GM19238 (cell line): Measurements from ENCODE around the gene HRH1.
"Not testable (repeated sequence)": the region's sequence is repeated elsewhere in the genome, so short reads cannot be mapped to it uniquely, and the experiment has no call there.

Source experiments
- DNase-seq: peaks from one replicate; pipeline ENCODE4 v3.0.0; 2011; ENCODE audit warnings: low spot score; ENCODE audit not compliant: insufficient read length

HRH1 gene

GRCh38 chr3:11168881-11169805 is 14.8 kb downstream of the HRH1 start:
- DNase-seq: no peak

GRCh38 chr3:11170052-11170770 is 15.9 kb downstream of the HRH1 start:
- DNase-seq: no peak

- DNase-seq: no peak
Observed at GRCh38 chr3:11172096-11172690, 17.9 kb downstream of the HRH1 start.

DNA sequence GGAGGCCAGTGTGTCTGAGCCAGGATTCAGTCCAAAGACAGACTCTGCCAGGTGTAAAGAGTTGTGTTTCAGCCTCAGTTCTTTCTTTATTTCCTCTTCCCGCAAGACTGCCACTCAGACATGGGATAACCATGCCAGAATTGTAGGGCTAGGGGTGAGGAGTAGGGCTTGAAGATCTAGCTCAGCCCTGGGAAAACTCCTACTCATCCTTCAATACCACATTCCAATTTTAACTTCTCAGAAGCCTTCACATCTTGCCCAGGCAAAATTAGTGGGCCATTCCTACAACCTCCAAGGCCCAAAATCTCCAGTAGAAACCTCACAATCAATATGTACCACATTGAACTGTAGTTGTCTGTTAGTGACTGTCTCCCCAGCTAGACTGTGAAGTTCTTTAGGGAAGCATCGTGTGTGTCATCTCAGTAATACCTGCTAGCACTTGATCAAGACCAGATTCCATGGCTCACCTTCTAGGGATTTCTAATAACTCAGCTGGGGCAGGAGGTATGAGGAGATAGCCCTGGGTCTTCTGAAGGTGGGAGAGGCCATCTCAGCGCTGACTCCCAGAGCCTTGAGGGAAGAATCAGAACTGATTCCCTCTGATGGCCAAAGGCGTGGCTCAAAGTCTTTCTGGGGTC is 19.7 kb downstream of the HRH1 start:
- DNase-seq: no peak

DNA sequence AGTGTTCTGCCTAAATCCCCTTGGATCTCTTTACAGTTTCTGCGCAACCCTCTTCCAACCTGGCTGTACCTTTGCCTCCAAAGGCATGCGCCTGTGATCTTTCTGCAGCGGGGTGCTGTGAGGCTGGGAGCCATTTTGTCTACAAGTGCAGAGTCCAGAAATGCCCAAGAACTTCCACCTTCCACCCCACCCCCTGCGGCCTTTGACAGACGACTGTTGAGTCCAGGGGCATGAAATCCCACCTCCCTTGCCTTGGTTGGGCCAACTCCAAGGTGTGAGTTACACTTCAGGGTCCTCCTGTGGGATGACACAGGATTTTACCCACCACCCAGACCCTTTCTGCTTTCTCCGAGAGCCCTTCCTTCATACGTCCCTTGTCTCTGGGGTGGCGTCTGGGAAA is 24.1 kb downstream of the HRH1 start:
- no peak for DNase-seq

DNA sequence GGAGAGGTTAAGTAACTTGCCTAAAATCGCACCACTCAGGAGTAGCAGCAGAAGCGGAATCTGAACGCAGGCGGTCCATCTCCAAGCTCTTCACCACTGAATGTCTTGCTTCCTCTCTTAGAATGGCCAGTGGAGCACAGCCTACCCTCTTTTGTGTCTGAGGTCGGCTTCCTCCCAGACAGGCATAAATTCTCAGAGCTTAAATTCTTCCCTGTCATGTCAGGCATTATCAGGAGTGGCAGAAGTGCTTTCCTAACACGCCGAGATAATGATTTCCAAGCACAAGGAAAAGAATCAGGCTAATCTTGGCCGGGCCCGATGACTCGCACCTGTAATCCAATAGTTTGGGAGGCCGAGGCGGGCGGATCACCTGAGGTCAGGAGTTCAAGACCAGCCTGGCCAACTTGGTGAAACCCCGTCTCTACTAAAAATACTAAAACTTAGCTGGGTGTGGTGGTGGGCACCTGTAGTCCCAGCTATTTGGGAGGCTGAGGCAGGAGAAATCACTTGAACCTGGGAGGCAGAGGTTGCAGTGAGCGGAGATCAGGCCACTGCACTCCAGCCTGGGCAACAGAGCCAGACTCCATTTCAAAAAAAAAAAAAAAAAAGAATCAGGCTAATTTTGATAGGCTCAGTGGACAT is 30.2 kb downstream of the HRH1 start:
- not testable (repeated sequence) for DNase-seq

GRCh38 chr3:11185144-11185543 is 30.9 kb downstream of the HRH1 start:
- no peak for DNase-seq

DNA sequence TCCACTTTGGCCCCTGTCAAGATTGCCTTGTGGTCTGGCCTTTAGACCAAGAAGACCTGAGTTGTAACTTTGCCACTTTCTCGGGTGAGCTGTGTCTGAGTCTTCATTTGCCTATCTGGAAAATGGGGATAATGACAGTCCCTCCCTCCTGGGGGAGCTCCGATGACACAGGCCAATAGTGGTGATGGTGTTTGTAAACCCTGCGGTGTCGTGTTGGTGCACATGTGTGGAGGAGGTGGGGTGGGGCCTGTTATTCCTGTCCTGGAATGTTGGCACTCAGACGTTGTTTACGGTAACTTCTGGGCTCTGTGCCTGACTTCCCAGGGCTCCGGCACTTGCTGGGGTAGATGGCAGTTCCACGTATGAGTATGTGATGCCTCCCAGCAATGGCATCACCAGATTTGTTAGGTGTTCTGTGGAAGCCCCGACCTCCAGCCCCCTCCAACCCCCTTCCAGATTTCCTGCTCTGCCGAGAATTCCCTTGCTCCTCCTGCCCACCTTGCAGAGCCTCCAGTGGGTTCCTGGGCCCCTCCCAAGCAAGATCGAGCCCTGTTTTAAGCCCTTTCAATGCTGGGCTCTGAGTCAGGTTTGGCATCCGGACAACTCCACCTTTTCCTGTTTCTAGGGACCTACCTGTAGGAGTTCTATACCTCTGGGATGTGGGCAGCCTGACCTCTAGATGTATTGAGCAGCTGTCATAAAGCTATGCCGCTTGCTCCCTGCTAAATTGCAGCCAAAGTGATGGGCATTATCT is 31.4 kb downstream of the HRH1 start:
- no peak for DNase-seq

DNA sequence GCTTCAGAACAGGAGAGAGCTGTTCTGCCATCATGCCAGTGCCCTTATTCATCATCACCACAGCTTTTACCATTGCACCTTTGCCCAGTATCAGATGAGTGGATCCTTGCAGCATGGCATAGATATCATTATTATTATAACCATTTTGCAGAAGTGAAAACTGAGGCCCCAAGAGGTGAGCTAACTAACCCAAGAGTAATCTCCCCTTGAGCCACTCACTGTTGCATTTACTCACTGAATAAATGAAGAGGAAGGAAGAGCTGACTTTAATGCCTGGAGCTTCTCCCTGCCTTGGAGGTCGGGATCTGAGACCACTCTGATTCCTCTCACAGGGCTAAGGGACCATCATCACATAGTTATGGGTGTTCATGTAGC is 32.0 kb downstream of the HRH1 start:
- DNase-seq: no peak

GRCh38 chr3:11186771-11187191 is 32.5 kb downstream of the HRH1 start:
- DNase-seq: no peak

DNA sequence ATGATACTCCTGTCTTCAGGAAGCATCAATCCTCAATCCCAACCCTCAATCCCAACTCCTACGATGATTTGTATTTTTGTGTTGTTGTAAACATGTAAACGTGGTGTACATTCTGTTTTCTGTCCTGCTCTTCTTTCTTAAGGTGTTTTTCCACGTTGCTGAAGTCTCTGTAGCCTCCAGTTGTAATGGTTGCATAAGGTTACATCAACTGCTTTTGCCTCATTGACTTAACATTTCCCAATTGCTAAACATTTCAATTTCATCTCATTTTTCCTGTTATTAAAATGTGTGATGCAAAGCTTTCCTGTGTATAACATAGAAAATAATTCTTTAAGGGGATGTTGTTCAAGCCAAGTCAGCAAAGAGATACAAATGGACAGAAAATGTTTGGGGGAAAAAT is 33.4 kb downstream of the HRH1 start:
- DNase-seq: no peak

- DNase-seq: no peak
Observed at GRCh38 chr3:11188231-11188630, 33.9 kb downstream of the HRH1 start.

DNA sequence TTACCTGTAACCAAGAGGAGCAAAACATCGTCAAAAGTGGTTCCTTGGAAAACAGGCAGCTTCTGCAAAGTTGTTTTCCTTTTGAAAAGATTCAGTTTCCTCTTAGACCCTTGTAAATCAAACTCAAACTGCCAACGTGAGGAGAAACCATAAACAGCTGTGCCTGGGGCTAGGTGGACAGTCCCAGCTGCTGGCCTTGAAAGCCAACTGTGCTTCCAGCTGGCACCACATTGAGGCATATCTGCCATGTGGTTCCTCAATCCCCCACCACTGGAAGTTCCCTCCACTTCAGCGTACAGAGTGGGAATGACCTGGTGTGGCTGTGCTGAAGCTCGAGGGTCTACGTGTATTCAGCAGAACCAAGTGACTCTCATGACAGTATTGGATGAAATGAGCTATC is 40.9 kb downstream of the HRH1 start:
- DNase-seq: no peak

DNA sequence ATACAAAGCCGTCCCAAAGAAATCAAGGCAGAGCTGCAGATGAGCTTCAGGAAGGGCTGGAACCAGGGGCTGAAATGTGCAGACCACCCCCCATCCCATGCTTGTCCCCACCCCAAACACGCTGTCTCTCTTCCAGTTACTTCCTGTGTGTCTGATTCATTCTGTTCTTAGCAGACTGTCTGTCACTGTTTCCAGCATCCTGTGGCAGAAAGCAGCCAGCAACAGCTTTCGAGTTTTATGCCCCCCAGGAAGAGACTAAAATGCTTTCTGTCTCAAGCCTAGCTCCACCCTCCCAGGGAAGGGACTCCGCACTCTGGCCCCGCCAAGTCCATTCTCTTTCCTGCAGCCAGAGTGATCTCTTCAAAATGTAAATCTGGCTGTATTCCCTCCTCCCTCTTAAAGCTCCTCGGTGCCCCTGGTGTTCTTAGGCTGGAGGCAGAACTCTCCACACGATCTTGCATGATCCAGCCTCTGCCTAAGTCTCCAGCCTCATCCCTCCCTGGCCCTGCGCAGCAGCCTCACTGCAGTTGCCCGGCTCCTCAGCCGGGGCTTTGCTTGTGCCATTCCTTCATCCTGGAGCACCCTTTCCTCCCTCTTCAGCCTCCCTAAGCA is 41.5 kb downstream of the HRH1 start:
- no peak for DNase-seq

- no peak for DNase-seq
Observed at GRCh38 chr3:11197484-11197883, 43.2 kb downstream of the HRH1 start.

GRCh38 chr3:11198070-11198469 is 43.8 kb downstream of the HRH1 start:
- no peak for DNase-seq

- no peak for DNase-seq
Observed at GRCh38 chr3:11198495-11198894, 44.2 kb downstream of the HRH1 start.

DNA sequence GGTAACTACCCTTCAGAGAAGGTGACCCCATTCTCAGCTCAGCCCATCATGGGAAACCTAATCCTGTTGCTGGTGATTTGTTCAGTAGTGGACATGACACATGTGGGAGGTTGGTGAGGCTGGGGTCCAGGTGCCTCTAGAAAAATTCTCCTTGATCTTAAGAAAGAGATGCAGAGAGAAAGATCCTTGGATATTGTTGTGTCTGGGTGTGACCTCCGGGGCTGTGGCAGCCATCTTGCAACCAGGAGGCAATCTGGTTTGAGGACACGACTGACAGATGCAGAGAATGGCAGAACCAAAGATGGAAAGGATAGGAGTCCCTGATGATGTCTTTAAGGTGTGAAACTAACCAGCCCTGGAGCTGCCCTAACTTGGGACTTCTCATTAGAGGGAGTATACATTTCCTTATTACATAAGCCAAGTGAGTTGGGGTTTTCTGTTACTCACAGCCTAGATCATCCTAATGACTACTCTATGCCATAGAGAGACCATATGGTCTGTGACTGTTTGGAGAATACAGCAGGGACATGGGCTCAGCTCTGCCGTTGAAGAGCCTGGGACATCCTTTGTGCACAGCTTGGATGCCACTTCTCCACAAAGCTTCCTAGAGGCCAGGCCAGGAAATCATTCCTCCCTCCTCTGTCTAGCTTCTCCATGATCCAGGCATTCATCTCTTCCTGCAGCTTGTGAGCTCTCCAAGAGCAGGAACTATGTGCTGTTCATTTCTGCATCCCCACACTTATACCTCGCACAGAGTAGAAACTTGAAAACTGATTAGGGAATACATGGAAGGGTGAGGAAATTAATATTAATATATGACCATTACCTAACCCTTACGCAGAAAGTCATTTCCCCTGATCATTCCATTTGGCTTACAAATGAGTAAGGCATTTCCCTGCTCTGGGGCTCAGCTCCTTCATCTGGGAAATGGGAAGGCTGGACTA is 45.9 kb downstream of the HRH1 start:
- DNase-seq: no peak
